HG03097 (cell line): ENCODE data around the gene ITPR2.

Source experiments
- ATAC-seq: cut with Tn5 transposase; IDR thresholded peaks from one replicate; pipeline ENCODE4 v1.9.1; 2021; ENCODE audit not compliant: unreplicated experiment, low FRiP score

ITPR2 gene

DNA sequence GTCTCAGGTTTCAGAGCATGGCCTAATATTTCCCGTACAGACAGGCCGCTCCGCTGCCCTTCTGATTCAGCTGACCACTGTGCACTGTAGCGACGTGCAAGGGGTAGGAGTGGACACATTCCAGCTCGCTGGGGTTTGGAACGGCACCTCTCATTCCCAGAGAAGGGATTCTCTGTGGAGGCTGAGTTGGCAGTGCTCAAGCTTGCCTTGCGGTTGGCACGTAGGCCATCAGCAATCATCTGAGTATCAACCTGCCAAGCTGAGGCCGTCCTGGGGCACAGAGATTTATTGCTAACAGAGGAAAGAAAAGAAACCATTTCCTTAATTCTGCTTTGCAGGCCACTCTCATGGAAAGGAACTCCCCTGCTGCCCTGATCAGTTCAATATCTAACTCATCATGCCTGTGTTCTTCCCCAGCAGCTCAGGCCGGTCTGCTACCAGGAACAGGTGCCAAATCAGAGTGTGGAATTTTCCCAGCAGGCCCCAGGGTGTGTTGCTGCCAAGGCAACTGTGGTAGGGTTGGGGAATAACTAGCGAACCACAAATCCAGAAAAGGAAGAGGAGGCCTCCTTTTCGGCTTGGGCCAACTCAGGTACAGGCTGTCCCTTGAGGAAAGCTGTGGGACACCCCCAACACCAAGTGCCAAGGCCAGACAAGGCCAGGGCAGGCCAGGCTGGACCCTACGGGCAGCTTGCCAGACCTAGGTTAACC lies 545.2 kb downstream of the ITPR2 start:
- ATAC-seq, result no peak
